ENCODE measurements around the gene ASF1B.

The ASF1B gene

DNA sequence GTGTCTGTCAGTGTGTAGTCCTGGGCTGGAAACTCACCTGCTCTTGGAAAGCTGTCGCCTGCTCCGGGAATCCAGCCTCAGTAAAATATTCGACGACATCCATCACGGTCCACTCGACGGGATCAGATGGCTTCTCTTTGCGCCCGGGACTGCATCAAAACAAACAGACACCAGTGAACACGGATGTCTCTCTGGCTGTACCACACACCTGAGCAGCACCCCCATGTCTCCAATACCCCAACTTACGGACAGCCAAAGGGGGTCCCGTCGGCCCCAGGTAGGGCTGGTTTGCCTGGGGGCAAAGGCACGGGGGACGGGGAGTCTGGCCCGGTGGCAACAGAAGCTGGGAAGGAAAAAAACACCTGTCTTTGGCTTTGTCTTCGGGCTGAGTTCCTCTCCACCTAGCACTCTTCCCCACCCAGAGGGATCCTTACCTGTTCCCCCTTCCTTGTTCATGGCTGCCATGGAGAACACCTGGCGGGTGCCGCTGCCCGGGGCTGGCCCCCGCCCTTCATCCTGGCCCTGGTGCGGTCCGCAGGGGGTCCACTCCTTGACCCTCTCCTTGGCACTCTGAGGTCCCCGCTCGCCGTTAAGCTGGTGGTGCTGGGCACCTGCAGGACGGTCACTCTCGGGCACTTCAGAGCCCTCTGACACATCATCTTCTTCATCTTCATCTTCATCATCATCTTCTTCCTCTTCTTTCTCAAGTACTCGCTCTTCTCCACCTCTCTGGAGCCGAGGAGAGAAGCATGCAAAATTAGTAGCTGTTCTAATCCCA lies 47.6 kb downstream of the ASF1B start:
- DNase-seq (ENCODE audit: low read depth in 2 of 2): no peak

DNA sequence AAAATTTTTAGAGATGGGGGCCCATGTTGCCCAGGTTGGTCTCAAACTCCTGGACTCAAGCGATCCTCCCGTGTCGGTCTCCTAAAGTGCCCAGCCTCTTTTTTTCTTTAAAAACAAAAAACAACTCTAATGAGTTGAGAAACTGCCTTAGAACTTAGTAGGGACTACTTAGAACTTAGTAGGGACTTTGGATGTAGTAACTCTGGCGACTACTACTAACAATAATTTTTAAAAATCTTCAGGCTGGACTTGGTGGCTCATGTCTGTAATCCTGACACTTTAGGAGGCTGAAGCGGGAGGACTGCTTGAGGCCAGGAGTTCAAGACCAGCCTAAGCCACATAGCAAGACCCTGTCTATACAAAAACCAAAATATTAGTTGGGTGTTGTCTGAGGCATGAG lies 50.3 kb downstream of the ASF1B start:
- DNase-seq (ENCODE audit: low read depth in 2 of 2): no peak

DNA sequence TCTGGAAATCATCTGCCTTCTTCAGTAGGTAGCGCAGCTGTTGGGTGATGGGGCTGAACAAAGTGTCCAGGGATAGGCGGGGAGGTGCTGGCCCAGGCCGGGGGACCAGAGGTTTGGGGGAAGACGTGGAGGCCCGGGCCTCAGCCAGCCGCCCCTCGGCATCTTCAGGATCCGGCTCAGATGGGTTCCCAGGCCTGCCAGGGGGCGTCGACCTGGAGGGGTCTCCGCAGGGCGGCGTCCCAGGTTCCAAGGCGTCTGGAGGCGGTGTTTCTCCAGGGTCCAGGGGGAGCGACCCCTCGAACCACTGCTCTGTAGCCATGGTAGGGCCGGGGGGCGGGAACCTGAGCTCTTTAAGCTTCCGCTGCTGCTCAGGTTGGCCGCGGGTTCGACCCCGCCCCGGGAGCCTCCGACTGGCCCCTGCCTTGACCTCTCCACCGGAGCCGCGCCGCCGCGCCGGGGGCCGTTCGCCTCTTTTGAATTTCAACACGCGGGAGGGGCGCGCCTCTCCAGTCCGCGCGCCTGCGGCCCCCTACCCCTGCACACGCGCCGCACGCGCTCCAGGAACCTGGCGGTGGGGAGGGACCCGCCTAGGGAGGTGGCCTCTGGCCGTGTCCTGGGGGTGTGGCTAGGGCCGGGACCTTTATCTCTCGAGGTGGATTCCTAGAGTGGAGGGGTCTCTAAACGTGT lies 50.9 kb downstream of the ASF1B start, which contains the start of gene C19orf67:
Gene C19orf67 (minus strand): TSS at position 475 of the 687 bp plus-strand sequence. CDS start 156 bp downstream, at position 319.
- DNase-seq (ENCODE audit: low read depth in 2 of 2): no peak

DNA sequence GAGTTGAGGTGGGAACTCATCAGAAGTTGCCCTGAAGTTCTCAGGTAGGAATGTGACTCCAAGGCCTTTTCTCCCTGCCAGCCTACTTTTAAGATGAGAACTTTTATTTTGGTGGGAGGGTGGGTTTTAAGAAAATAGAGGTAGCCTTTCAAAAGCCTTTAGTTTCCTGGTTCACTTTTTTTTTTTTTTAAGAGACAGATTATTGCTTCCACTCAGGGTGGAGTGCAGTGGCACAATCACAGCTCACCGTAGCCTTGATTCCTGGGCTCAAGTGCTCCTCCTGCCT lies 53.8 kb downstream of the ASF1B start:
- no peak for DNase-seq (ENCODE audit: low read depth in 2 of 2)

DNA sequence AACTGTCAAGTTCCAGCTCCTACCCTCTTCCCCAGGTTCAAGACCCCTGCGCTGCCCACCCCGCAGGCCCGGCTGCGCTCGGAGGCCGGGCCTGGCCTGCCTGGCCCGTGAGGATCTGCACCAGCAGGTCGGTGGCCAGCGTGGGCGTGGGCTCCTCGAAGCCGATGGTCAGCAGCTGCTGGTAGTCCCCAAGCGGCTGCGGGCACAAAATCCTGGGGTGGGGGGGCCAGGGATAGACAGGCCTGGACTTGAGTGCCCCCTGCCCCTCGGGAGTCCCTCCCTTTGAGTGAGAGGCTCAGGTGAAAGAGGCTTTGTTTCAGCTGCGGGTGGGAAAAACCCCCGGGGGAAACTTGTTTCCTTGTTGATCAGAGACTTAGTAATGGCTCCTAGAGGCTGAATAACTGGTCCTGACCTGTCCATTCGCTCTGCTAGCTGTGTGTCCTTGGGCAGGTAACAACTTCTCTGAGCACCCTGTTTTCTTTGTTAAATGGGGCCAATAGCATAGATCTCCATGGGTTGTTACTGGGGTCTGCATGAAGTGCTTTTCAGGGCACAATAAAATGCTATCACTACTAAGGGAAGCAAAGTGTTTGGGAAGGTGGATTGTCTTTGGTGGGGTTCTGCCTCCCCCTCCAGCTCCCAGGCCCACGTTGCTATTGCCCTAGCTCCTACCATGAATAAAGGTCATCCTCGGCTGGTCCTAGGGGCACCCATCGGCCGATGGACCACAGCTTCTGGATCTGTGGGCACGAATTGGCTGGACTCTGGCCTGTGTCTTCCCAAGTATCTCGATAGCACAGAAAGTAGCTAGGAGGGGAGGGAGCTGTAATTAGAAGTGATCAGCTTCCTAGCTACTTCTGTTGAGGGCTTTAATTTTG lies 54.4 kb downstream of the ASF1B start:
- no peak for DNase-seq (ENCODE audit: low read depth in 2 of 2)

DNA sequence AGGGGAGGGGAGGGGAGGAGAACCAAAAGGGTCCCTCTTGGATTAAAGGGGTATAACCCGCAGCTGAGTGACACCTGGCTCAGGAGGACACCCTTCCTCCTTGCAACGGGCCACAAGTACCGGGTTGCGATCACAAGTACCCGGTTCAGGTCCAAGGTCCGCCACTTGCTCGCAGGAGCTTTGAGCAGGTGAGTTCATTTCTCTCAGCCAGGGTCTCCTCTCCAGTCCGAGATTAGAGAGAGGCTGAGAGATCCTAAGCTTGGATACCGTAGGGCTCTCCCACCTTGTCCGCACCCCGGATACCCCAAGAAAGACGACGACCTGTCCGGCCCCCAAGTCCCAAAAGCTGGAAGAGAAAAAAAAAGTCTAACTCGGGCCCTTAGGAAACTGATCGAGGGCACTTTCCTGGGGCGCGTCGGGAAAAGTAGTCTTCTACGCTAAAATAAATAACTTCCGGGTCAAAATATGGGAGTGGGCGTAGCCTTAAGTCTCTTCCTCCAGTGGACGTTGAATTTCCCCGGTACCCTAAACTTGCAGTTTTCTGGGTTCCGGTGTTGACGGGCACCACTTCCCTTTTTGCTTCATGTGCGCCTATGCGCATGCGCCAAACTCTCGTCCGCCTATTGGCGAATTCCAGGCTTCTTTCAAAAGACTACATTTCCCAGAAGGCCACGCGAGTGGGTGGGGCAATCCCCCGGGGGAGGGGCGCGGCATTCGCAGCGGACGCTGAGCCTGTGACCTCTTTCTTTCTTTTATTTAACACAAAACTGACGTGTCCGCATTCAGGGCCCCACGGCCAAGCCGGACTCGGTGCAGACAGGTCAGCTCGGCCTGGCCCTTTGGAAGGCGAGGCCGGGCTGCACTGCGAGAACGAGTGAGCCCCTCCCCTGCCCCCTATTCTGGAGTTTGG lies 55.2 kb downstream of the ASF1B start:
- peak; percentile 97 to 100 for DNase-seq (ENCODE audit: low read depth in 2 of 2)

GRCh38 chr19:14078411-14078810 lies 58.0 kb downstream of the ASF1B start:
- DNase-seq (ENCODE audit: low read depth in 2 of 2): no peak

- no peak for DNase-seq (ENCODE audit: low read depth in 2 of 2)
Measured at GRCh38 chr19:14073925-14074838, 62.2 kb downstream of the ASF1B start.

- peak in 1 of 2 donors; percentile 69 for DNase-seq (ENCODE audit: low read depth in 2 of 2)
Measured at GRCh38 chr19:14073261-14073924, 63.0 kb downstream of the ASF1B start.

- peak in 1 of 2 donors; percentile 21 for DNase-seq (ENCODE audit: low read depth in 2 of 2)
Measured at GRCh38 chr19:14072535-14073260, 63.7 kb downstream of the ASF1B start, which contains the start of gene MISP3. Gene MISP3 (plus strand): TSS chr19:14072786. CDS start chr19:14073310, 524 bp downstream.

GRCh38 chr19:14070268-14071050 lies 65.9 kb downstream of the ASF1B start:
- no peak for DNase-seq (ENCODE audit: low read depth in 2 of 2)

All from stimulated activated CD8-positive, alpha-beta memory T cell treated with anti-CD3 and anti-CD28 coated beads, Interleukin-7, amount 100 ng/mL, for 4 hours (primary cell).